Hepatocyte (in vitro differentiated cells): ENCODE data around the gene ASB8. TPM values are rescaled to one million over a fixed set of nuclear protein-coding genes. Genes with fewer than 3 reads are reported as not detected.

Experiments used
- DNase-seq: peaks from one replicate; pipeline ENCODE4 v3.0.0-alpha.2; 2016; ENCODE audit warnings: low spot score
- H2AFZ ChIP-seq: fragments of 200-600 bp; sonication (generic); 2 replicates; pipeline ENCODE4 v1.6.0; 2016; ENCODE audit warnings: antibody characterized with exemption, mild to moderate bottlenecking
- H3K27ac ChIP-seq: fragments of 200-600 bp; sonication (generic); 2 replicates; pipeline ENCODE4 v1.5.1; 2016; ENCODE audit warnings: mild to moderate bottlenecking
- H3K27me3 ChIP-seq: fragments of 200-600 bp; sonication (generic); 2 replicates; pipeline ENCODE4 v1.6.1; 2016
- H3K36me3 ChIP-seq: fragments of 200-600 bp; sonication (generic); replicated peaks from 2 replicates; pipeline ENCODE4 v1.5.1; 2016; ENCODE audit warnings: low read depth; ENCODE audit not compliant: insufficient read depth
- H3K4me1 ChIP-seq: fragments of 200-600 bp; sonication (generic); 2 replicates; pipeline ENCODE4 v1.5.1; 2016; ENCODE audit warnings: mild to moderate bottlenecking, moderate library complexity; ENCODE audit not compliant: insufficient read depth
- H3K4me2 ChIP-seq: fragments of 200-600 bp; sonication (generic); 2 replicates; pipeline ENCODE4 v1.6.0; 2016
- H3K4me3 ChIP-seq: fragments of 200-600 bp; sonication (generic); 2 replicates; pipeline ENCODE4 v1.5.1; 2016; ENCODE audit warnings: mild to moderate bottlenecking
- H3K79me2 ChIP-seq: fragments of 200-600 bp; sonication (generic); 2 replicates; pipeline ENCODE4 v1.6.0; 2017; ENCODE audit warnings: mild to moderate bottlenecking
- H3K9me2 ChIP-seq: fragments of 200-600 bp; sonication (generic); replicated peaks from 2 replicates; pipeline ENCODE4 v1.6.0; 2017; ENCODE audit warnings: mild to moderate bottlenecking; ENCODE audit not compliant: insufficient read depth
- H3K9me3 ChIP-seq: fragments of 200-600 bp; sonication (generic); 2 replicates; pipeline ENCODE4 v1.5.1; 2016; ENCODE audit warnings: low read depth, mild to moderate bottlenecking
- H4K20me1 ChIP-seq: fragments of 200-600 bp; sonication (generic); 2 replicates; pipeline ENCODE4 v1.6.0; 2016; ENCODE audit warnings: mild to moderate bottlenecking; ENCODE audit not compliant: insufficient read depth, poor library complexity, severe bottlenecking
- CTCF ChIP-seq: fragments of 200-600 bp; sonication (generic); IDR thresholded peaks from 2 replicates; pipeline ENCODE4 v1.5.1; 2016; ENCODE audit warnings: antibody characterized with exemption, mild to moderate bottlenecking; ENCODE audit not compliant: poor library complexity
- EZH2 ChIP-seq: fragments of 200-600 bp; sonication (generic); IDR thresholded peaks from 2 replicates; pipeline ENCODE4 v1.6.1; 2016; ENCODE audit warnings: antibody characterized with exemption, mild to moderate bottlenecking, borderline replicate concordance
- EZH2phosphoT487 ChIP-seq: fragments of 200-600 bp; sonication (generic); IDR thresholded peaks from one replicate; pipeline ENCODE4 v1.6.1; 2018; ENCODE audit warnings: antibody characterized with exemption, mild to moderate bottlenecking, low read depth, moderate library complexity; ENCODE audit not compliant: unreplicated experiment, severe bottlenecking
- WGBS: methylation state at CpG from one replicate; pipeline ENCODE4 v1.1.6; 2016; ENCODE audit warnings: low lambda C conversion rate; ENCODE audit errors: missing lambda C conversion rate; 5-methylcytosine and 5-hydroxymethylcytosine counted together
- polyA plus RNA-seq: library from polyadenylated mRNA; unstranded; fragments of >200 nt; fragmentation: Nextera tagmentation; extraction: Ambion mirVana; gene quantifications from 2 replicates; pipeline ENCODE4 v1.2.1, GENCODE V29; 2016
- total RNA-seq: library from RNA; depleted of rRNA; stranded (reverse); fragments of >200 nt; gene quantifications from 2 replicates; pipeline ENCODE4 v1.2.3, GENCODE V29; 2014

The ASB8 gene
- total and polyA plus RNA-seq, 2 experiments from 2014 or later, result 27.2 to 29.0 TPM

GRCh38 chr12:48183876-48184548 lies 26.7 kb upstream of the ASB8 start:
- DNase-seq, result no peak
- Histone ChIP-seq H3K9me3 (no peaks in the 10 kb centered on the region), H2AFZ (peak overlapping the region; percentile 89), H4K20me1 (no peaks in the 10 kb centered on the region), H3K4me3 (peak overlapping the region; percentile 57), H3K4me1 (peaks cover 12% of the 10 kb centered on the region), H3K36me3 (no peaks in the 10 kb centered on the region), H3K79me2 (no peaks in the 10 kb centered on the region), H3K9me2 (no peaks in the 10 kb centered on the region), H3K27ac (peak overlapping the region; percentile 54), H3K27me3 (peaks cover 42% of the 10 kb centered on the region), H3K4me2 (peak overlapping the region; percentile 87)
- WGBS, result 12% methylated on average over 37 of the region's 61 CpGs
- TF ChIP-seq EZH2 (no peak), EZH2phosphoT487 (no peak), CTCF (no peak)

GRCh38 chr12:48183091-48183875 lies 26.0 kb upstream of the ASB8 start, which contains the start of gene CCDC184:
CCDC184 (plus strand) TSS chr12:48183644; CDS start chr12:48184123, 479 bp downstream.
- DNase-seq, result peak; percentile 78
- Histone ChIP-seq H3K9me2 (no peaks in the 10 kb centered on the region), H3K4me2 (peak within 1 kb of the TSS; percentile 87), H3K36me3 (no peaks in the 10 kb centered on the region), H3K27me3 (peaks cover 48% of the 10 kb centered on the region), H2AFZ (peak within 1 kb of the TSS; percentile 89), H3K4me1 (peaks cover 12% of the 10 kb centered on the region), H3K27ac (peak within 1 kb of the TSS; percentile 54), H3K9me3 (no peaks in the 10 kb centered on the region), H3K79me2 (no peaks in the 10 kb centered on the region), H4K20me1 (no peaks in the 10 kb centered on the region), H3K4me3 (peak within 1 kb of the TSS; percentile 57)
- WGBS, result 3% methylated on average over 46 of the region's 61 CpGs
- TF ChIP-seq EZH2, result no peak
- TF ChIP-seq CTCF, result peak; percentile 52
- no peak for TF ChIP-seq EZH2phosphoT487

DNA sequence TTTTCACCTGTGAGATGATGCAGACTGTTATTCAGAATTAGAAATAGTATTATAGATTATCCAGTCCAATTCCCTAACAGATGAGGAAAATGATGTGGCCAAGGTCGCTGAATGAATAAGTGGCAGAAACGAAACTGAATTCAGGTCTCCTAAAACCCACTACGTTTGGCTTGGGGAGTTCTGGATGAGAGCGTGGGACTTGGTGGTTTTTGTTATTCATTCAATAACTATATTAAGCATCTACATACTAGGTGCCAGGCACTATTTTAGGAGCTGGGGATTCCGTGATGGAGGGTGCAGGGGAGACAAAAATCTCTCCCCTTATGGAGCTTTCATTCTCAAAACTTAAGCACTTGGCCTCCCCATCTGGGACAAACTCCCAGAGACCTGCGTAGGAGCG lies 25.3 kb upstream of the ASB8 start:
- Histone ChIP-seq H3K27me3 (peaks cover 51% of the 10 kb centered on the region), H3K27ac (peak overlapping the region; percentile 54), H3K79me2 (no peaks in the 10 kb centered on the region), H3K4me1 (peaks cover 12% of the 10 kb centered on the region), H3K9me3 (no peaks in the 10 kb centered on the region), H3K36me3 (no peaks in the 10 kb centered on the region), H3K4me3 (peak overlapping the region; percentile 57), H2AFZ (peak overlapping the region; percentile 89), H3K9me2 (no peaks in the 10 kb centered on the region), H4K20me1 (no peaks in the 10 kb centered on the region), H3K4me2 (peak overlapping the region; percentile 87)
- DNase-seq, result no peak
- TF ChIP-seq CTCF, result no peak
- TF ChIP-seq EZH2, result no peak
- TF ChIP-seq EZH2phosphoT487, result no peak
- 19% methylated on average over 7 of the region's 7 CpGs for WGBS
